GM12892 (cell line): Measurements from ENCODE around the gene SNX30.

Experiments
- POLR2A ChIP-seq: IDR thresholded peaks from 2 replicates; pipeline ENCODE4 v1.6.1; 2011; ENCODE audit warnings: low read depth, low read length, control low read depth
- POLR2AphosphoS5 ChIP-seq: IDR thresholded peaks from 2 replicates; pipeline ENCODE4 v1.6.1; 2011; ENCODE audit warnings: low read depth, low read length, control low read depth

GRCh38 chr9:112771359-112772214 is 21.0 kb downstream of the SNX30 start:
- TF ChIP-seq POLR2A (no peak), POLR2AphosphoS5 (no peak)
